IPS DF 19.7 (cell line): ENCODE measurements around the gene RNF11.

Experiments used
- DNase-seq: peaks from one replicate; pipeline ENCODE4 v3.0.0-alpha.2; 2013; ENCODE audit warnings: low read depth, low spot score

RNF11 gene

DNA sequence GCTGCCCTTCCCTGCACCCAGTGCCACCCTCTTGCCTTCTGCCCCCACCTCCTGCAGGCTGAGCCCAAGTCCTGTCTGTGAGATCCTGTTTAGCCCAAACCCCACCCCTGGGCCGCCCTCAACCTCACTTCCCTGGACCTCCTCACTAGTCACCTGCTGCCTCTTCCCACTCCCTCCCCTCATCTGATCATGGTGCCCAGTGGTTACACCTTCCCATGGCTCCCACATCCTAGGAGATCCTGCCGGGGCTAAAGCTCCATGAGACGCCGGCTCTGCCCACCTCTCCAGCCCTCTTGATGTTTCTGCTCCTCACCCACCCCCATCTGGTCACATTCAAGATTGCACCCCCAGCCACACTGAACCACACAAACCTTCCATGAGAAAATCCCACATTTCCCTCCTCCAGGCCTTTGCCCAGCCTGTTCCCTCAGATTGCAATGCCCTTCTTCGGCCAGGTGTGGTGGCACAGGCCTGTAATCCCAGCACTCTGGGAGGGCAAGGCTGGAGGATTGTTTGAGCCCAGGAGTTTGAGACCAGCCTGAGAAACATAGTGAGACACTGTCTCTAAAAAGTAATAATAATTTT, 77.3 kb downstream of the RNF11 start:
- DNase-seq: peak; percentile 40

DNA sequence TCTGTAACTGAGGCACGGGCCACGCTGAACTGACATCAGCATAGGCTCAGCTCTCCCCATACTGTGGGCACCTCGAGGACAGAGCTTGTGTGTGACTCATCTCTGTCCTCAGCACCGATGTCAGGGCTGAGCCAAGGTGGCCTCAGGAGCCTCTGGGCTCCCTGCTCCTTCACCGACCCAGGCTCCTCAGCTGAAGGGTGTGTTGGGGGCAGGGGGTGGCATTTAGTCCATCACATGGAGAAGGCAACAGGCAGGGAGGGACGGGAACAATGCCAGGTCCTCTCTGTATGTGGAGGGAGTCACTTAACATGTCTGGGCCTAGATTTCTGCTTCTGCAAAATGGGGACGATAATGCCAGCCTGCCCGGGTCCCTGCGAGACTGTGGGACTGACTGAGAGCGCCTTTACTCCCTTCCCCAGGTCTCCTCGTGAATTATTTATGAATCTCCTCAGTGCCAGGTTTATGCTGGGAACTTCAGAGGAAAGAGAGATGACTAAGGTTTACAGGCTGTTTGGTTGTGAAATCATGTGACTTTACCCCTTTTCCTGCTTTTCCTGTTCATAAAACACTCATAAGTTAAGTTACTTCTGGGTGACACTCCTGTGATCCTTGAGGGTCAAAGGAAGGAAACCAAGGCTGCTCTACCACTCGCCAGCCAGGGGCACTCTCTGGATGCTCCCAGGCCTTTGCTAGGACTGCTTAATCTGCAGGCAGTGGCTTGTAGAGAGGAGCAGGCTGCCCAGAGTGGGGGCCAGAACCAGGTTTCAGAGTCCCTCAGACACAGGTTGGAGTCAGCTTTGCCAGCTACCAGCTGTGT, 78.1 kb downstream of the RNF11 start:
- DNase-seq: no peak

DNA sequence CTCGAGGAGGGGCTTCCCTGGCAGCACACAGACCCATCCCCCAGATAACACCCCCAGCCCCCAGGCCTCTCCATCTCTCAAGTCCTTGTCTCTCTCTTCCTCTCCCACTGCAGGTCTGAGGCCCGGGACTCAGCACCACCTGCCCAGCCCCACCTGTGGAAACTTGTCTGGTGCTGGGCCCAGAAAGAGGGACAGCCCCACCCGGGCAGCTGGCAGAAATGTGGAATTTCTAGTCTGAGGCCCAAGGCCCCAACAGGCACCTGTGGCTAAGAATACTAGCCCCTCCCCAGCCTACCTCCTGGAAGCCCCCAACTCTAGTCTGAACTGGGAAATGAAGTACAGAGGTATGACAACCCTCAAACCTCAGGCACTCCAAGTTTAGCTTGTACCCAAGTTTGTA, 78.9 kb downstream of the RNF11 start:
- no peak for DNase-seq

DNA sequence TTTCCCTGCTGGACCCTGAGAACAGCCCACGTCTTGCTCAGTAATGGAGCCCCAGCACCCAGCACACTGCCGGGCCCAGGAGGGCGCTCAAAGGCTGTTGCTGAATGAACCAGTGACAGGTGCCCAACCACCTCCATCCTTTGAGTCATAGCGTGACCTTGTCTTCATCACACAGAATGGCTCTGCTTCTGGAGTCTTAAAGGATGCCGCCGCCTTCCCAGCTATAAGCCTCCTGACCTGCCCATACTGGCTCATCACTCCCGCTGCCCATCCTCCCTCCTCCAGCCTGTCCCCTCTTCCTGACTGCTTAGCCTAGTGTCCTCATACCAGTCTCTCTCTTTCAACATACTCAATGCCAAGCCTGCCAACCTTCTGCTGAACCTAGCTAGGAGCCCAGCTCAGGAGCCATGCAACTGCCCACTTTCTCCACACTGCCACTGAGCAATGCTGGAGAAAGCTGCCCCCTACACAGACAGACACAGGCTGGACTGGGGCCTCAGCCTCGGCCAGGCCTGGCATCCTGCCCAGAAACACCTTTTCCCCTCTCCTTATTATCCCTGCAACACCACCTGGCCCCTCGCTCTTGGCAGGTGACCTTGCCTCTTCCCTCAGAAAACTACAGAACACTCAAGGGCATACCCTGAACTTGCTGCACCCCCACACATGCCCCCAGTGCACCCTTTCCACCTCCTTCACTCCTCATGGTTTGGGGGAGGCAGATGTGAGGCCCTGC, 80.2 kb downstream of the RNF11 start:
- DNase-seq: no peak

DNA sequence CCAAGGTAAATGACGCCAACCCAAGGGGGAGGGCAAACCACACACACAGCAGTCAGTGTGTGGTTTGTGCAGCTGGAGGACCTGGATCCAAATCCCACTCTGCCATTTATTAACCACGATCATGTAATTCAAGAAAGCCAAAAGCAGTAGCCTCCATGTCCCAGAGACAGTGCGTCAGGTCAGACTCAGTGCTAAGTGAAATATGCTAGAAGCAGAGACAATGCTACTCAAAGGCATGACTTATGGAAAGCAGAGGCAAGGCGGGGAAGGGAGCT, 80.7 kb downstream of the RNF11 start:
- DNase-seq: no peak

DNA sequence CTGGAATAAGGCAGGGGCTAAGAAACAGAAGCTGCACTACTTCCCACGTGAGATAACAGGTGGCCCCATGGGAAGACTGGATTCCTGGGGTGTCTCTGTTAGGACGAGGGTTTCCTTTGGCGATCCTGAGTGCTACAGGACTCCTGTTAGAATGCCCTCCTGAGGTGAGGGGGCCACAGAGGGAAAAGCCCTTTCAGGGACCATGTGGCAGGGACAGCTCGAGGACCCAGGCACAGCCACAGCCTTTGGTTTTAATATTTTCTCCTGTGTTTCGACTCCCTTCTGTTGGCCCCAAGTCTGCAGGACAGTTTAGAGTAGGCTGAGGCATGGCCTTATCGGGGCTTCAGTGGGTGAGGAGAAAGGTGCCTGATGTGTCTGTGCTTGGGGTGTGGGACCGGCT, 81.7 kb downstream of the RNF11 start:
- DNase-seq: no peak

DNA sequence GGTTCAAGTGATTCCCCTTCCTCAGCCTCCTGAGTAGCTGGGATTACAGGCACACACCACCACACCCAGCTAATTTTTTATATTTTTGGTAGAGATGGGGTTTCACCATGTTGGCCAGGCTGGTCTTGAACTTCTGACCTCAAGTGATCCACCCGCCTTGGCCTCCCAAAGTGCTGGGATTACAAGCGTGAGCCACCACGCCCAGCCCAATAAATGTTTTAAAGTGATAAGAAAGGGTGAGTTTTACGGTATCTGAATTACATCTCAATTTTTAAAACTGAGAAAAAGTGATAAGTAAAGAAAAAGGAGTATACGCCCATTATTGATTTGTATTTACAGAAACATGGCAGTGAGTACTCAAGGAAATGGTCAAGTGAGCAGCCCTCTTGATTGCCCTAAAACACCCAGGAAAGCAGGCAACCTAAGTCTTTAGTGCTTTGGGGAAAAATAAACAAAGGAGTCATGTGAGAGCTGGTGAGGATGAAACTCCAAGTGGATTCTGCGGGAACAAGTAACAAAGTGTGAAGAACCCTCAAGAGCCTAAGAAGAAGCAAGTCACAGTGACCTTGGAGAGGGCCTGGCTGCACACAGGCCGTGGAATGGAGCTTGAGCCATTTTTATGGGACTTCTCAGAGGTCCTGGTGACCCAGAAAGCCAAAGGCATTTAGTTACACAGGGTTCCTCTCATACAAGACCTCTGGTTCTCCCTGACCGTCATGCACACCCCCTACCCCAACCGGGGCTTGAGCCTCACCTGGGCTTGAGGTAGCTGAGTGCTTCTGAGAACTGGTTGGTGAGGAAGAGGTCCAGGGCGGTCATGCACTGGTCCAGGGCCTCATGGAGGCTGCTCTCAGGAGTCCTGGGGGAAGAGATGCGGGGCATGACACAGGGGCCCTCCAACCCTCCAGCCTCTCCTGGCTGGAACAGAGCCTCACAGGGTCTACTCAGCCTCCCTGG, 85.2 kb downstream of the RNF11 start:
- no peak for DNase-seq

DNA sequence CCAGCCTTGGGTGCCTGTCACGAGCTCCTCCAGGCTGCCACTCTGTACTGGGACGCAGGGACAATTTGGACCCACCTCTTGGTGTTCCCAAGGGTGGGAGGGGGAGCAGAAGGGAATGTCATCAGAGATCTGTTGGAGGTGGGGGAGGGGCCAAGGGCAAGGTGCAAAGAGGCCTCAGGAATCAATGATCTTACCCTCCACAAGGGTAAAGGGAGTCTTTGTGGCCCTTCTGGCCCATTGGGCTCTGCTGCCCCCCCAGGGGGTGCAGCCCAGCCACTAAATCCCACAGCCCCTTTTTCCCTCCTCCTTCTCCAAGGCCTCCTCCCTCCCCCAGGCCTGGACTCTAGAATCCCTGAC, 85.8 kb downstream of the RNF11 start:
- DNase-seq: no peak

DNA sequence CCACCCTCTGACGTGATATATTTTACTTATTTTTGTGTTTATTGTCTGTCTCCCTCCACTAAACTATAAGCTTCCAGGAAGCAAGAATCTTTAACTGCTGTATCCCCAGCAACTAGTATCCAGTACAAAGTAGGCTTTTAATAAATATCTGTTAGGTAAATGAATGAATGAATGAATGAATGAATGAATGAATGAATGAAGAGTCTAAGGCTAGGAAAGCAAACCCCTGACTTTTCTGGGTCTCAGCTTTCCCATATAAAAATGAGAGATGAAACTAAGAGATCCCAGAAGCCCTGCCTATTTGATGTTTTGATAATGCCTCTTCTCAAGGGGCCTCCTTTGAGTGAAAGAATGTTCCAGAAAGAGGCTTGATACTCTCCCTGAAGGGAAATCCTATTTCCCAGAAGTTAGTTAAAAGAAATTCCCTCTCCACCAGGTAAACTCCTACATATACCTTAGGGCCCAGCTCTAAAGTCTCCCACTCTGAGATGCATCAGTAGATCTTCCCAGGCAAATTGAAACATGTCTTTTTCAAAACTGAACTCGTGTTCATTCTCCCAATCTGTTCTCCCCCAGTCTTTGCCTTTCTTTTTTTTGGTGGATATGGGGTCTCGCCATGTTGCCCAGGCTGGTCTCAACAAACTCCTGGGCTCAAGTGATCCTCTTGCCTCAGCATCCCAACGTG, 86.5 kb downstream of the RNF11 start:
- DNase-seq: no peak
